Neural progenitor cell (in vitro differentiated cells): ENCODE measurements around the gene SPDYE4. TPM values are rescaled to one million over a fixed set of nuclear protein-coding genes. Genes with fewer than 3 reads are reported as not detected.

Source experiments
- DNase-seq: peaks from one replicate; pipeline ENCODE4 v3.0.0-alpha.2; 2016; ENCODE audit warnings: low spot score
- H2AFZ ChIP-seq: fragments of 200-600 bp; sonication (generic); replicated peaks from 2 replicates; pipeline ENCODE4 v1.6.1; 2016; ENCODE audit warnings: antibody characterized with exemption
- H3F3A ChIP-seq: fragments of 200-600 bp; sonication (generic); 2 replicates; pipeline ENCODE4 v1.6.1; 2016; ENCODE audit warnings: antibody characterized with exemption, low read depth
- H3K27ac ChIP-seq: fragments of 200-600 bp; sonication (generic); 2 replicates; pipeline ENCODE4 v1.5.1; 2016; ENCODE audit warnings: mild to moderate bottlenecking
- H3K27me3 ChIP-seq: fragments of 200-600 bp; sonication (generic); 2 replicates; pipeline ENCODE4 v1.6.1; 2016; ENCODE audit warnings: mild to moderate bottlenecking, moderate library complexity
- H3K36me3 ChIP-seq: fragments of 200-600 bp; sonication (generic); 2 replicates; pipeline ENCODE4 v1.5.1; 2016
- H3K4me1 ChIP-seq: fragments of 200-600 bp; sonication (generic); 2 replicates; pipeline ENCODE4 v1.6.1; 2016; ENCODE audit warnings: mixed run types
- H3K4me2 ChIP-seq: fragments of 200-600 bp; sonication (generic); 2 replicates; pipeline ENCODE4 v1.6.1; 2016
- H3K4me3 ChIP-seq: fragments of 200-600 bp; sonication (generic); 2 replicates; pipeline ENCODE4 v1.5.1; 2016
- H3K79me2 ChIP-seq: fragments of 200-600 bp; sonication (generic); 2 replicates; pipeline ENCODE4 v1.6.1; 2016; ENCODE audit warnings: low read depth
- H3K9ac ChIP-seq: fragments of 200-600 bp; sonication (generic); 2 replicates; pipeline ENCODE4 v1.6.1; 2016
- H3K9me3 ChIP-seq: fragments of 200-600 bp; sonication (generic); 2 replicates; pipeline ENCODE4 v1.5.1; 2016; ENCODE audit warnings: low read depth
- H4K20me1 ChIP-seq: fragments of 200-600 bp; sonication (generic); 2 replicates; pipeline ENCODE4 v1.6.1; 2016; ENCODE audit warnings: low read depth
- H3K27ac Mint-ChIP-seq: 3 replicates; pipeline ENCODE4 v1.8.0; 2021; ENCODE audit warnings: mixed read lengths
- H3K27me3 Mint-ChIP-seq: 2 replicates; pipeline ENCODE4 v1.8.0; 2022; ENCODE audit warnings: low read depth, mild to moderate bottlenecking, inconsistent platforms, moderate library complexity, mixed read lengths; ENCODE audit not compliant: insufficient read depth
- H3K36me3 Mint-ChIP-seq: 3 replicates; pipeline ENCODE4 v1.8.0; 2021; ENCODE audit warnings: mixed read lengths
- H3K4me1 Mint-ChIP-seq: 3 replicates; pipeline ENCODE4 v1.8.0; 2021; ENCODE audit warnings: mixed read lengths
- H3K4me3 Mint-ChIP-seq: 3 replicates; pipeline ENCODE4 v1.8.0; 2021; ENCODE audit warnings: mild to moderate bottlenecking, moderate library complexity, mixed read lengths
- H3K9me3 Mint-ChIP-seq: 3 replicates; pipeline ENCODE4 v1.8.0; 2020; ENCODE audit warnings: mixed read lengths
- EZH2 ChIP-seq: fragments of 200-600 bp; sonication (generic); IDR thresholded peaks from 2 replicates; pipeline ENCODE4 v1.6.1; 2017; ENCODE audit warnings: antibody characterized with exemption, mild to moderate bottlenecking, moderate library complexity
- EZH2phosphoT487 ChIP-seq: fragments of 200-600 bp; sonication (generic); IDR thresholded peaks from 2 replicates; pipeline ENCODE4 v1.6.1; 2017; ENCODE audit warnings: antibody characterized with exemption
- total RNA-seq: library from RNA; depleted of rRNA; stranded (reverse); fragments of >200 nt; gene quantifications from 2 replicates; pipeline ENCODE4 v1.2.3, GENCODE V29; 2015; ENCODE audit warnings: low replicate concordance
- TF ChIP-seq, protein P1 (sequence below): fragments of 200-600 bp; sonication (generic); IDR thresholded peaks from 2 replicates; pipeline ENCODE4 v1.5.1; 2017; ENCODE audit warnings: antibody characterized with exemption, mild to moderate bottlenecking

The SPDYE4 gene
- total RNA-seq, 1 donor from 2014 or later: not detected

DNA sequence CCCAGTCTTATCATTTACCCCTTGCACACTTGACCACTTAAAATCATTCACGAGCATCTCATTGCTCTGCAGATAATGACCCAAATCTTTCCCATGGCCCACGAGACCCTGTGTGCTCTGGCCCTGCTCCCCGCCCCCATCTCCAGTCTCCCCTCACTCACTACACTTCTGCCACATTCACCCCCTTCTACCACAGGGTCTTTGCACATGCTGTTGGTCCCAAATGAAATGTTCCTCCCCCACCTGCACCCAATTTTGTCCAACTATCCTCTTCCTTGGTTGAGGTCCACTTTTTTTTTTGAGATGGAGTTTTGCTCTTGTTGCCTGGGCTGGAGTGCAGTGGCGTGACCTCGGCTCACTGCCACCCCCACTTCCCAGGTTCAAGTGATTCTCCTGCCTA is 52.9 kb downstream of the SPDYE4 start:
- Histone ChIP-seq H3K36me3 (no peaks in the 10 kb centered on the region), H3K4me2 (no peak overlapping the region), H4K20me1 (no peaks in the 10 kb centered on the region), H3F3A (no peaks in the 10 kb centered on the region), H3K9ac (no peak overlapping the region), H3K27ac (no peak overlapping the region), H3K79me2 (no peaks in the 10 kb centered on the region), H3K27me3 (no peaks in the 10 kb centered on the region), H3K9me3 (no peaks in the 10 kb centered on the region), H2AFZ (no peak overlapping the region), H3K4me1 (no peaks in the 10 kb centered on the region), H3K4me3 (no peak overlapping the region)
- DNase-seq: no peak
- peak overlapping the region; percentile 16 for H3K27ac Mint-ChIP-seq
- peaks cover 7% of the 10 kb centered on the region for H3K27me3 Mint-ChIP-seq
- TF ChIP-seq EZH2 (no peak), EZH2phosphoT487 (no peak)
- TF ChIP-seq, protein P1, sequence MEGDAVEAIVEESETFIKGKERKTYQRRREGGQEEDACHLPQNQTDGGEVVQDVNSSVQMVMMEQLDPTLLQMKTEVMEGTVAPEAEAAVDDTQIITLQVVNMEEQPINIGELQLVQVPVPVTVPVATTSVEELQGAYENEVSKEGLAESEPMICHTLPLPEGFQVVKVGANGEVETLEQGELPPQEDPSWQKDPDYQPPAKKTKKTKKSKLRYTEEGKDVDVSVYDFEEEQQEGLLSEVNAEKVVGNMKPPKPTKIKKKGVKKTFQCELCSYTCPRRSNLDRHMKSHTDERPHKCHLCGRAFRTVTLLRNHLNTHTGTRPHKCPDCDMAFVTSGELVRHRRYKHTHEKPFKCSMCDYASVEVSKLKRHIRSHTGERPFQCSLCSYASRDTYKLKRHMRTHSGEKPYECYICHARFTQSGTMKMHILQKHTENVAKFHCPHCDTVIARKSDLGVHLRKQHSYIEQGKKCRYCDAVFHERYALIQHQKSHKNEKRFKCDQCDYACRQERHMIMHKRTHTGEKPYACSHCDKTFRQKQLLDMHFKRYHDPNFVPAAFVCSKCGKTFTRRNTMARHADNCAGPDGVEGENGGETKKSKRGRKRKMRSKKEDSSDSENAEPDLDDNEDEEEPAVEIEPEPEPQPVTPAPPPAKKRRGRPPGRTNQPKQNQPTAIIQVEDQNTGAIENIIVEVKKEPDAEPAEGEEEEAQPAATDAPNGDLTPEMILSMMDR: no peak
- no peaks in the 10 kb centered on the region for H3K36me3 Mint-ChIP-seq
- no peaks in the 10 kb centered on the region for H3K4me1 Mint-ChIP-seq
- no peak overlapping the region for H3K4me3 Mint-ChIP-seq
- H3K9me3 Mint-ChIP-seq: peaks cover 10% of the 10 kb centered on the region

DNA sequence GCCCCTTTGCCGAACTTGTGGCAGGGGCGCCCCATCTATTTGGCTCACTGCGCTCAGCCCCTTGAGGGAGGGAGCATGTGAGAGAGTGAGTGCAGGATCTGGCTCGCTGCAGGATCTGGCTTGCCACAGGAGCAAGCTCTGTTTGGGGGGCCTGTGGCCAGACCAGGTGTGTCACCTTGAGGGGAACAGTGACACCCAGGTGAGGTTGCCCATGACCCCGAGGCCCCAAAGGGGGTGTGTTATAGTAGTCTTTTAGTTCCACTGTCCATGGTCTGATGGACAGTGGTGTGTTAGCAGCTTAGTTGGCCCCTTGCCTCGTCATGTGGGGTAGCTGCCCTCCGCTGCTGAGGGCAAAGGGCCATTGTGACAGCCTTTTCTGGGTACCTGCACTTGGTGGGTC is 55.3 kb downstream of the SPDYE4 start:
- no peak for DNase-seq
- no peaks in the 10 kb centered on the region for H4K20me1 ChIP-seq
- no peaks in the 10 kb centered on the region for H3K9me3 ChIP-seq
- H3K4me1 ChIP-seq: no peaks in the 10 kb centered on the region
- H3K4me3 ChIP-seq: no peak overlapping the region
- H3K4me3 Mint-ChIP-seq: no peak overlapping the region
- TF ChIP-seq, protein P1: no peak
- TF ChIP-seq EZH2phosphoT487 (no peak), EZH2 (no peak)
- no peaks in the 10 kb centered on the region for H3K36me3 ChIP-seq
- H3K9me3 Mint-ChIP-seq: peaks cover 8% of the 10 kb centered on the region
- H3K27me3 ChIP-seq: no peaks in the 10 kb centered on the region
- H3K36me3 Mint-ChIP-seq: no peaks in the 10 kb centered on the region
- H2AFZ ChIP-seq: no peak overlapping the region
- no peaks in the 10 kb centered on the region for H3F3A ChIP-seq
- peaks cover 10% of the 10 kb centered on the region for H3K27me3 Mint-ChIP-seq
- no peak overlapping the region for H3K4me2 ChIP-seq
- H3K27ac Mint-ChIP-seq: no peak overlapping the region
- H3K79me2 ChIP-seq: no peaks in the 10 kb centered on the region
- no peak overlapping the region for H3K9ac ChIP-seq
- no peak overlapping the region for H3K27ac ChIP-seq
- peaks cover 12% of the 10 kb centered on the region for H3K4me1 Mint-ChIP-seq

DNA sequence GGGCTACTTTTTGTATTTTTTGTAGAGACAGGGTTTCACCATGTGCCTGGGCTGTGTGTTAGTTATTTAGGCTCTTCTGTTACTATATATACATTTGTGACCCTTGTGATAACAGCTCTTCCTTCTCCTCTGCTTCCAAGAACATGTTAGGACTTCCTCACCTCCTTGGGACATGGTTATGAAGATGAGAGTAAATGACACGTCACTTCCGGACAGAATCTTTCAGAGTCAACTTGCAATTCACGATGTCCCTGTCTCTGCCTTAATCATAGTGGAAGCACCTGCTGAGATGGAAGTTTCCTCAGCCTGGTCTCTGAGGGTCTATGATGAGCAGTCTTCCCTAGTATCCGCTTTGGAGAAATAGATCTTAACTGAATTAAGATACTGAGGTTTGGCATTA is 56.6 kb downstream of the SPDYE4 start:
- H3K4me2 ChIP-seq: no peak overlapping the region
- no peak overlapping the region for H3K4me3 ChIP-seq
- Mint-ChIP-seq H3K4me1 (peaks cover 25% of the 10 kb centered on the region), H3K4me3 (no peak overlapping the region), H3K36me3 (no peaks in the 10 kb centered on the region), H3K9me3 (peaks cover 8% of the 10 kb centered on the region), H3K27me3 (peaks cover 8% of the 10 kb centered on the region), H3K27ac (no peak overlapping the region)
- no peaks in the 10 kb centered on the region for H3K79me2 ChIP-seq
- H2AFZ ChIP-seq: no peak overlapping the region
- no peak for DNase-seq
- H3K27me3 ChIP-seq: no peaks in the 10 kb centered on the region
- H4K20me1 ChIP-seq: no peaks in the 10 kb centered on the region
- no peaks in the 10 kb centered on the region for H3K9me3 ChIP-seq
- H3F3A ChIP-seq: no peaks in the 10 kb centered on the region
- H3K36me3 ChIP-seq: no peaks in the 10 kb centered on the region
- no peak overlapping the region for H3K27ac ChIP-seq
- TF ChIP-seq, protein P1: no peak
- TF ChIP-seq EZH2 (no peak), EZH2phosphoT487 (no peak)
- peaks cover 10% of the 10 kb centered on the region for H3K4me1 ChIP-seq
- no peak overlapping the region for H3K9ac ChIP-seq
